Stimulated activated CD8-positive, alpha-beta memory T cell treated with anti-CD3 and anti-CD28 coated beads, Interleukin-2, amount 100 ng/mL, for 48 hours (primary cell): ENCODE results near the gene SLC6A19.

Experiments
- DNase-seq, 2 donors: peaks; one replicate each; pipeline ENCODE4 v3.0.0-alpha.2; 2020; ENCODE audit warnings: low read depth in 2 of 2

The SLC6A19 gene

DNA sequence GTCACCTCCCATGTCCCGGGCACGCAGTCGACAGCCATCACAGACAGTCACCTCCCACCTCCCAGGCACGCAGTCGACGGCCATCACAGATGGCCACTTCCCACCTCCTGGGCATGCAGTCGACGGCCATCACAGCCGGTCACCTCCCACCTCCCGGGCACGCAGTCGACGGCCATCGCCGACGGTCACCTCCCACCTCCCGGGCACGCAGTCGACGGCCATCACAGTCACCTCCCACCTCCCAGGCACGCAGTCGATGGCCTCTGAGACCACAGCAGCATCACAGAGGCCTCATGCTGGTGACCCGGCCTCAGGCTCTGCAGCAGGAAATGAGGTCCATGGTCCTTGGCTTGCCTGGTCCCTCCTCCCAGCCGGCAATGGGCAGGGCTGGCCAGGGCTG, 5.5 kb upstream of the SLC6A19 start:
- DNase-seq: no peak

DNA sequence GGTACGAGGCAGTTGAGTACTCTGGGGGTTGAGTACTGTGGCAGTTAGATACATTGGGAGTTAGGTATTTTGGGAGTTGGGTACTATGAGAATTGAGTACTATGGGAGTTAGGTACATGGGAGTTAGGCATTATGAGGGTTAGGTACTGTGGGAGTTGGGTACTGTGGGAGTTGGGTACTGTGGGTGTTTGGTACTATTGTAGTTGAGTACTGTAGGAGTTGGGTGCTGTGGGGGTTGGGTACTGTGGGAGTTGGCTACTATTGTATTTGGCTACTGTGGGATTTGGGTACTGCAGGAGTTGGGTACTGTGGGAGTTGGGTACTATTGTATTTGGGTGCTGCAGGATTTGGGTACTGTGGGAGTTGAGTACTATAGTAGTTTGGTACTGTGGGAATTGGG, 4.8 kb upstream of the SLC6A19 start:
- DNase-seq: no peak

DNA sequence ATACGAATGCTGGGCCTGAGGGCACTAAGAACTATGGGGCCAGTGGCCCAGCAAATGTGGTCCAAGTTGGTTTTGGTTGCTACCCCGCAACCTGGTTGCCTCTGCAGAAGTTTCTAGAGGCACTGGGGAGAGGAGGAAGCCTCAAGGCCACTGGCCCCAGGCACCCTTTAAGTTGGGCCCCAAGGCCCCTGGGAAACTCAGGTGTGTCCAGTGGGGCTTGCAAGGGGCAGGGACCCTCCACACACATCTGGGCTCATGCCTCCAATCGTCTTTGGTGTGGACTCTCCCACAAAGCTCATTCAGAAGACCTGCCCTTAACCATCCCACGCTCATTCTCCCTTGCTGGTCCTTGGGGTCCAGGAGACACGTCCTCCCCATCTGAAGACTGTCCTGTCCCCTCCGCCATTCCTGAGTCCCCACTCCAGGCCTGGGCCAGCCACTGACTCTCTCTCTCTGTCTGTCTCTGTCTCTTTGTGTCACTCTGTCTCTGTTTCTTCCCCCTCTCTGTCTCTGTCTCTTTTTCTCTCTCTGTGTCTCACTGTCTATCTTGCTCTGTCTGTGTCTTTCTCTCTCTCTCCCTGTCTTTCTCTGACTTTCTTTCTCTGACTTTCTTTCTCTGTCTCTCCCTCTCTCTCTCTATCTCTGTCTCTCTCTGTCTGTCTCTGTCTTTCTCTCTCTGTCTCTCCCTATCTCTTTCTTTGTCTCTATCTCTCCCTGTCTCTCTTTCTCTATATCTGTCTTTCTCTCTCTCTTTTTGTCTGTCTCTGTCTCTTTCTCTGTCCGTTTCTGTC, 3.3 kb upstream of the SLC6A19 start:
- DNase-seq: no peak

DNA sequence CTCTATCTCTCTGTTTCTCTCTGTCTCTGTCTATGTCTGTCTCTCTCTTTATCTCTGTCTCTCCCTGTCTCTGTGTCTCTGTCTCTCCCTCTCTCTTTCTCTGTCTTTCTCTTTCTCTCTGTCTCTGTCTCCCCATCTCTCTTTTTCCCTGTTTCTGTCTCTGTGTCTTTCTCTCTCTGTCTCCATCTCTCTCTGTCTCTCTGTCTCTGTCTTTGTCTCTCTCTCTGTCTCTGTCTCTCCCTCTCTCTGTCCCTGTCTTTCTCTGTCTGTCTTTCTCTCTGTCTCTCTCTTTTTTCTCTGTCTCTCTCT, 2.1 kb upstream of the SLC6A19 start:
- DNase-seq: no peak

DNA sequence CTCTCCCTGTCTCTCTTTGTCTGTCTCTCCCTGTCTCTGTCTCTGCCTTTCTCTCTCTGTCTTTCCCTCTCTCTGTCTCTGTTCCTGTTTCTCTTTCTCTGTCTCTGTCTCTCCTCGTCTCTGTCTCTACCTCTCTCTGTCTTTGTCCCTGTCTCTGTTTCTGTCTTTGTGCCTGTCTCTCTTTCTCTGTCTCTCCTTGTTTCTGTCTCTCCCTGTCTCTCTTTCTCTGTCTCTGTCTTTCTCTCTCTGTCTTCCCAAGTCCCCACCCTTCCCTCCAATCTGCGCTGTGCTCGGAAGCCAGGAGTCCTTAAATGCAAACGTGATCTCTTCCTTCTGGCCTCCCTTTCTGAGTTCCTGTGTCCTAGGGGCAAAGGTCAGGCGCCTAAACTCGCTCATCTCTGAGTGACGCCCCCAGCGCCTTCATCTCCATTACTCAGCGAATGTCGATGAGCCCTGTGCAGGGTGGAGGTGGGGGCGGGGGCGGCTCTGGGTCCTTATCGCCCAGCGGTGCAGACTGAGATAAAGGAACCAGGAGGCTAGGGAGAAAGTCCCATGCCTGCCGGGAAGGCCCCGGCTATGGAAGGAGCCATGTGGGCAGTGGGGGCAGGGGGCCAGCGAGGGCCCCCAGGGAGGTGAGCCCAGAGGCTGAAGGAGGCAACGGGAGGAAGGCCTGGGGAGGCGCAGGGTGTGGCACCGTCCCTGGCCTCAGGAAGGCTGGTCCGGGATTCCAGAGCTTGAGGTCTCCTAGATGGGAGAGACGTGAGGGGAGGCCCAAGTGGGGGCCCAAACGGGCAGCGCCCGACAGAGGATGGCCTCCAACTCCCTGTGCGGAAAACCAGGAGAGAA, 1.5 kb upstream of the SLC6A19 start:
- no peak for DNase-seq

DNA sequence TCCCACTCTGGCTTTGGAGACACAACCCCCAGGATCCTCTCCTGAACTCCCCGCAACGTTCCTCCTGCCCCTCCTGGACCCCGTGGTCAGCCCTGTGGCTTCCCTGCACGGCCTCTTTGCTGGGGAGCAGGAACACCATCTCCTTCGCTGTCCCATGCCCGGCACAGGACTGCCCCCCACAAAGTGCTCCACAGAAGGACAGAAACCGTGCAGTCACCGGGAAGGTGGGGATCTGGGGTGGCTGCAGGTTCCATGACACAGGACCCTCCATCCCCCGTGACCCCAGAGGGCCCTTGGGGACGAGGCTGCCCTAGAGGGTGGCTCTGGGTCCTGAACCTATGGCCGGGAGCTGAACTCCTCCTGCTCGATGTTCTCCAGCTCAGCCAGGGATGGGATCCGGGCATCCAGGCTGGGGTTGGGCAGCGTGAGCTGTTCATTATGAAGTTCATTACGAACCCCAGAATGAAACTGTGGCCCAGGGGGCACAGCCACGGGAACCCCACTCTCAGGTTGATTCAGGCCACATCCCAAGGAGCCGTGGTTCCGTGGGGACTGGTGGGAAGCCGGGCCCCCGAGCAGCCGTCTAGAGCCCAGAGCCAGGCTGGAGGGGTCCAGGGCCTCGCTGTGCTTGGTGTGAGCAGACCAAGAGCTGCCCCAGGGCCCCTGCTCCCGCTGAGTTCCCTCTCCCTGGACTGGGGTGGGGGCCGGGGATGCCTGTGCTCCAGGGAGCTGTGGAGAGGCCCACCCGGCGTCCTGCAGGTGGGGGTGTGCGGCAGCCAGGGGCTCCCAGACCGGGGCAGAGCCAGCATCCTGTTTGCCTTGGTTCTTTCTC, 684 bp upstream of the SLC6A19 start:
- DNase-seq: no peak

DNA sequence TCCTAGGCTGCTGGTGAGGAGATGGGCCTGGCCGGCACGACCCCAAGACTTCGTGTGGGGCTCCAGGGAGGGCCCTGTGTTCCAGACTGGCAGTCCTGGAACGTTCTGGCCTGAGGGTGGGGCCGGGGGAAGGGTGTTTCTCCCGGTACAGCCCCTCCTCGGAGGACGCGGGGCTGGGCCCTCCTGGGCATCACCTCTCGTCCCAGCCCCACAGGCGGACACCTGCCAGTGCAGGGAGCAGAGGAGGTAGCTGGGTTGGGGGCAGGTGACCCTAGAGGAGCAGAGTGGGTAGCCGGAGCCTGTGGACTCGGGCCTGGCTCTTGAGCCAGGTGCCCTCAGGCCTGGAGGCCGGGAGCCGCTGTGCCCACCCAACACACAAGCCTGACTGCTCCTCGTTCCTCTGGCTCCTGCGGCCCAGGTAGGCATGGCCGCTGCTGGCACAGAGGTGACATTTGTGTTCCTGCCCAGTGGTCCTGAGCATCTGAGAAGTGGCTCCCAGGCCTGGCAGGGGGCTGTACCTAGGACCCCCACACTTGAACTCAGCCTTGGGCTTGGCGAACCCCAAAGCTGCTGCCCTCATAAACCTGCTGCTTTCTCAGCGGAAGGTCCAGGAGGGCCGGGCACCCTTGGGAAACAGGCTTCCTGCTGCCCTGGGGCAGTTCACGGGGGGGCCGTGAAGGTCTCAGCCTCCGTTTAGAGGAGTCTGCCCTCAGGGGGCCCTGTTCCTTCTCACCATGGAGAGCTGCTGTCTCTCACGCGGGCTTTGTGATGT, 817 bp downstream of the SLC6A19 start:
- no peak for DNase-seq

DNA sequence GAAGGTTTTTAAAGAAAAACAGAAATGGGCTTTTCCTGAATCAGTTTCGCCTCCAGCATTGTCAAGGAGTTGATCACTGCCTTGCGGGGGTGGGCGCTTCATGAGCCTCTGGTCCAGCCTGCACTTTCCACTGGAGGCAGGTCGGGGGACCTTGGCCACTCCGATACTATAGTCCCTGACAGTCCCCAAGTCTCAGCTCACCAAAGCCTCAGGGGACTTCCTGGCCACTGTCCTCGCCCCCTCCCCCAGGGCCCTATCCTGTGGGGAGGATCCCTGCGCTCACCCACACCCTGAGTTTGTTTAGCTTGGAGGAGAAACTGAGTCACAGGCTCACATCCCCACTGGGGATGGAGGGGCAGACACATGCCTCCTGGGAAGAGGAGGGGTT, 1.4 kb downstream of the SLC6A19 start:
- no peak for DNase-seq

DNA sequence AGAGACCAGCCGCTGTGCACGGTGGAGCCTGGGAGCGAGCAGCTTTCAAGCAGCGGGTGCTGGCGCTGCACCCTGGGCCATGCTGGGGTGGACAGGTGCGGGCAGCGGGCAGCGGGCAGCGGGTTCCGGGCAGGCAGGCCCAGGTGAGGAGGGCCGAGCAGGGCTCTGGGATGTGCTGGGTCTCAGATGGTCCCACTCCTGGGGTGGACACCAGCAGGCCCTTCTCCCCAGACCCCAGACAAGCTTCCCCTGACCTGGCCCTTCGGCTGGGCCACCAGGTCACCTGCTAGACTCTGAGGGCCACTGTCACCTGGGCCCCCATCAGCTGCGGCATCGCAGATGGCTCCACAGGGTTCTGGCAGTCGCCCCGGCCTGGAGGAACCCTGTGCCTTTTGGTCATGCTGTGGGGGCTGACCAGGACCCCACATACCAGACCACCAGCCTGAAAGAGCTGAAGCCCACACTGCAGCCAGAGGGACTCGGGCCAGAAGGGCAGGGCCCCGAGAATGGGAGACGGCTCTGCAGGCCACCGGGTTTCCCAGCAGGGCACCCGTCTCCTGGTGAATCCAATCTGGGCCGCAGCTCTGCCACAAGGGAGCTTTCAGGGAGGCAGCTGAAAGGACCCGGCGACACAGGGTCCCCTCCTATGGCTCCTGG, 2.0 kb downstream of the SLC6A19 start:
- no peak for DNase-seq

DNA sequence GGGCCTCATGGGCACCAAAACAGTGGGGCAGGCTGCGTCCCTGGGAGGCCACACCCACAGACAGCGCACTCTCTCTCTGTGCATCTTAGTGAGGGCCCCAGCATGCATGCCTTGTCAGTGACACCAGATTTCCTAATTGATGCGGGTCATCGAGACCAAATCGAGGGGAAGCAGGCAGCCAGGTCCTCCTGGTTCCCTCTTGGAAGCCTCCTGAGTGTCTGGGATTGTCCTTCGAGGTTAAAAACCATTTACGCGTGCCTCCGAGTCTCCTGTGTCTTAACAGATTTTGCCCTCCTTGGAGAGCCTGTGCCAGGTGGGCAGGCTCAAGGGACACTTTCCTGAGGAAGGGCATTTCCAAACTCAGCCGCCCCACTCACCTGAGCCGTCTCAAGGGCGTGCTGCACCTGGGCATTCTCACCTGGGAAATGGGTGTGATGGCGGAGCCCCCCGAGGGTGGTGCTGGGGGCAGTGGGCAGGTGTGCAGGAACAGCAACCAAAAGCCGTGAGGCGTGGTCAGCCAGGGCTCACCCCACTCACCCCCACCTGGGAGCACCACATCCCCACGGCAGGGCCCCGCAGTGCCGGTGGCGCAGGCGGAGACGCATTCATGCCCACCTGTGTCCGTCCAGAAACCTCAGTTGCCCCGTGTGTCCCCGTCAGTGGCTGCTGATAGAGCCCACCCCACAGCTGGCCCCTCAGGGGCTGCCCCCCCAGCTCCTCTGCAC, 2.7 kb downstream of the SLC6A19 start:
- DNase-seq: no peak

DNA sequence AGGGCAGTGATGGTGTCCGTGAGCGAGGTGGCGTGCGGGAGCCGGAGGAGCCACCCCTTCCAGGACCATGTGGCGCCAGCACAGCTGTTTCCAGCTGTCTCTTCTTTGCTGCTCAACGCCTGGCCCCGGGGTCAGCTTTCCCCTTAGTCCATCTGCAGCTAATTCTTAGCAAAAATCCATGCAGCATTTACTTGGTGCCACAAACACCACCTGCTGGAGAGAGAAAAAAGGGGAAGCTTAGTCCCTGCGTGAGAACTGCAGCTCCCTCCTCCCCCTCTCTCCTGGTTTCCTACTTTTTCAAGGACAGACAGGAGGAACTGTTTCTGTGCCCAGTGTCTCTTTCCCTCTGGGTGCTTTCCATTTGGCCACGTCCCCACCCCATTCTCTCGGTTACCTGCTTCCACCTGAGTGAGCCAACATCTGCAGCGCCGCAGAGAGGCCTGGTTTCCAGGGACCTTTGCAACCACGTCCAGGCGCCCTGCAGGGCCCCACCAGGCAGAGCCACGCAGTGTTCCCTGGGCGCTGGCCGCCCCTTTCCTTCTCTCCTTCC, 3.4 kb downstream of the SLC6A19 start:
- DNase-seq: no peak

DNA sequence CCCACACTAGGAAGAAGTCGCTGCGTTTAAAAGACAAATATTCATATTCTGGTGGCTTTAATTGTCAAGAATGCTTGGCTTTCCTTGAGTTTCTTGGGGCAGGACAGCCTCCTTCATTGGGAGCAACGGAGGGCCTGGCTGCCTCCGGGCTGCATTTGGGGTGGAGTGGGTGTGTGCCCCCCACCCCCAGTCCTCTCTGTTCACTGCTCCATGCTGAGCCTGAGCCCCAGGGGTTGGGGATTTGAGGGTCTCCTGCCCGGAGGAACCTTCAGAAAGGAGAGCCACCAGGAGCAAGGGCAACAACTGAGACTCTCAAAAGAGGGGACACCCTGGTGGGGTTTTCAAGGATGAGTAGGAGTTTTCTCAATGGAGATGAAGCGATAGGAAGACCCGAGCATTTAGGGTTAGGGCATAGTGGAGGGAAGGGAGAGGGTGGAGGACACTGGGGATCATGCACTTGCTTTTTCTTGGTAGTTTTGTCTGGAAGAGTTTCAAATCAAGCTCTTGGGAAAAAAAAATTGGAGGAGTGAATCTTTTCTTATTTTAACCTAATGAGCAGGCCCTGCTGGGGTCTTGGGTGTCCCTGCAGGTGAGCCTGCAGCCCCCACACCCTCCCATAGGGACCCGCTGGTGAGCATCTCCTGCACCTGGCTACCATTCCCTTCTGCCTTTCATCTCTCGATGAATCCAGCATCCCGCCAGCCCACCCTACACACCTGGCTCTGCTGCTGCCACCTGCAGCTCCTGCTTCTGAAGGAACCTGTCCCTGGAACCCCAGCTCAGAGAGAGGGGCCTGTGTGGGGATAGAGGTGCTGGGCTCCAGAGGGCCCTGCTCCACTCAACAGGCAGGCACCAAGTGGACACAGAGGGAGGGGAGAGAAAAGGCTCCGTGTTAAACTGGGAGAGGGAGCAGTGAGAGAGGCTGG, 4.1 kb downstream of the SLC6A19 start:
- DNase-seq: no peak

DNA sequence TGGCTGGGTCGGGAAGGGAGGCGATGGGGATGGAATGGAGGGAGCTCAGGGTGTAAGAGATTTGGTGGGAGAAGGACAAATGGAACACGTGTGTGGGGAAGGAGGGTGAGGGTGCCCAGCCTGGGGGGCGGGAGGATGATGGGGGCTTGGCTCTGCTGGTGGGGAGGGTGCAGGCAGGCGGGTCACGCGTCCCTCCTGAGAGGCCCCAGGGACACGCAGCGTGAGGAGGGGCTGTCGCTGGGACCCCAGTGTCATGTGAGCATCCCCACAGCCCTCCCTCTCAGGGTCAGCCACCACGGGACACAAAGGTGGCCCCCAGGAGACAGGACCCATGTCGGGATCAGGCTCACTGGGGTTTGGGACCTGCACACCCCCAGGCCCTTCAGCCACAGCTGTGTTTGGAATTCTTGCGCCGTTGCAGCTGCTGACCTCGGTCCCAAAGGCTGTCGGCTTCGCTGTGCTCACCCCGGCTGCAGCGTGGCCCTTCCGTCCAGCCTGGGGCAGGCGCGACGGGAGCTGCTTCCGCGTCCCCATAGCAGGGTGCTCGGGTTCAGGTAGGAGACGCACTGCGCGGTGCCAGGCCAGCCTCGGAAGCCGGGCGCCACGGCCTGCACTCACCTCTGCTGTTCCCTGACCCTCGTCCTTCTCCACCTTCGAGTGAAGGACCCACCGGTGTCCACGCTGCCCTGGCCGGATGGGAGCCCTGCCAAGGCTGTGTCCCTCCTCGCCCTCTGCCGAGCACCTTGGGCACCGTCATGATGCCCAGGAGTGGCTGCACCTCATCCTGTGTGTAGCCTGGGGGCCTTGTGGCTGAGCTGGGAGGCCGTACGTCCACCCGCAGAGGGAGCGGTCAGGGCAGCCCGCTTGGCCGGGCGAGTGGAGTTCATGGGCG, 5.4 kb downstream of the SLC6A19 start:
- DNase-seq: no peak

DNA sequence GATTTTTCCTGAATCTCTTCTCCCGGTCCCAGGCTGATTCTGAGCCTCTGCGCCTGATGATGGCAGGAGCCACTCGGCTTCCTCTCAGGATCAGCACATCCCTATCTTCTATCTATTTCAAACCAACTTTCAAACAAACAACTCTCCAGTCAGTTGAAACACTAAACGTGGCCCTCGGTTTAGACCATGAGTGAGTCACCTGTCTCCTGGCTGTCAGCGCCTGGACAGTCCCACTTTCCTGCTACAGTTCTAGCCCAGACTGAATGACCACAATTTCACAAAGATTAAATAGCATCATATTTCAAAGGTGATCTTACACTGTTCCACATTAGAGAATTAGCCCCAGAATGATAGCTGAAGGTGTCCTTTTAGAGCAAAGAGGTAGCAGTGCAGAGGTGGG, 6.2 kb downstream of the SLC6A19 start:
- DNase-seq: no peak

DNA sequence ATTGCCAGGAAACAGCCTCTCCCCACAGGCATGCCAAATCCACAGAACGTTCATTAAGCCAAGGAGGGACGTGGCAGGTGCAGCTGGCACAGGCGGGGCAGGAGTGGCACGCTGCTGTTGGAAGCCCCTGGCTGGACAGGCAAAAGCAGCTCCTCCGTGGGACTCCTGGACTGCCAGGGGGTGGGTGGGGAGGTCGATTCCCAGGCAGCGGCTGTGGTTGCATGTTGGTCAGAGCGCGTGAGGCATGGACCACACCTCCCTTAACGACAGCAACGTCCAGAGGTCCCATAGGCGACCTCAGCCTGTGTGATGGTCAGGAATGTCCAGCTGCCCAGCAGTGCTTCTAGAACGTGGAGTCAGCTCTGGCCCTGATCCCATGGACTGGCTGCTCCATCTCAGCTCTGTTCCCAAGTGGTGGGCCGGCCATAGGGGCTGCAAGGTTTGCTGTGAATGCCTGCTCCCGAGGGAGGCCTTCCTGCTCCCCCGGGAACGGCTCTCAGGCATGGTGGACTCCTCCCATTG, 6.9 kb downstream of the SLC6A19 start:
- no peak for DNase-seq

DNA sequence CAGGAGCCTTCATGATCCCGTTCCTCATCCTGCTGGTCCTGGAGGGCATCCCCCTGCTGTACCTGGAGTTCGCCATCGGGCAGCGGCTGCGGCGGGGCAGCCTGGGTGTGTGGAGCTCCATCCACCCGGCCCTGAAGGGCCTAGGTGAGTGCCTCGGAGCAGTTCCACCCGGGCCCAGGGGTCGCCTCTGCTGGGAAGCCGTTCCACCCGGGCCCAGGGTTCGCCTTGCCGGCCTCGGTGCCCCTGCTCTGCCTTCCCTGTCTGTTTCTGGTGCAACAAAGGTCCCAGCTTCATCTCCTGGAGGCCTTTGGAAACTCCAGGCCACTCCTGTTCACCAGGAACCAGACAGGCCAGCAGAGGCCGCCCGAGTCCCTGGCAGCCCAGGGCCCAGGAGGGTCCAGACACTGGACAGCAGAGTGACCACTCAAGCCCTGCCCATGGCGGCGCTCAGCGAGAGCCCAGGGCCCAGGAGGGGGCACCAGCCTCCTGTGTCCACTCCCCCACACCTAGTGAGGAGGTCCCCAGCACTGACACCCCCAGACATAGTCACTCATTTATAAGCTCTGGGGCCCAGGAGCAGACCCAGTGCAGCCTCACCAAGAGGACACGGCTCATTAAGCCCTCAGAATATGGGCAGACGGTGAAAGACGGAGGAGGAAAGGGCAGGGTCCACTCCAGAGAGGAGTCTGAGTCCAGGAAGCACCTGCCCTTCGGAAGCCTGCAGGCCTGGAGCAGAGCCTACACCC, 7.5 kb downstream of the SLC6A19 start:
- DNase-seq: no peak

DNA sequence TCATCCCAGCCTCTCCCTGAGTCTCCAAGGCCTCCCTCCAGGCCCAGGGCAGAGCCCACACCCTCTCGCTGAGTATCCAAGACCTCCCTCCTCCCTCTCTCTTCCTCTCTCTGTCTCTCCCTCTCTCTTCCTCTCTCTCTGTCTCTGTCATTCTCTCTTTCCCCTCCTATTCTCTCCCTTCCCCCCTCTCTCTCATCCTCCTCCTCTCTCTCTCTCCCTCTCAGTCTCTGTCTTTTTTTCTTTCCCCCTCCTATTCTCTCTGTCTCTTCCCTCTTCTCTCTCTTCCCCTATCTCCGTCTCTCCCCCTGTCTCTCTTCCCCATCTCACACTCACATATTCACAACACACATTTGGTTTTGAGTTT, 8.1 kb downstream of the SLC6A19 start:
- no peak for DNase-seq
